GM12878 (cell line): Measurements from ENCODE around the gene KCNH6. TPM values are rescaled to one million over a fixed set of nuclear protein-coding genes. Genes with fewer than 3 reads are reported as not detected.

Experiments
- ATAC-seq: fragments of 200-7000 bp; cut with Tn5 transposase; 3 replicates; pipeline ENCODE4 v1.9.1; 2020; ENCODE audit warnings: mild to moderate bottlenecking, moderate library complexity
- BruUV-seq: library from RNA; stranded (reverse); fragments of 400-500 nt; replicated peaks from 2 replicates; lab custom pipeline; 2021; lab: Mats Ljungman, UMichigan
- CTCF ChIA-PET: fragments of 300-600 bp; sonication (Branson Sonifier 250); formaldehyde crosslinking; extraction: SDS; loops from one replicate; lab custom pipeline; 2021; ENCODE audit warnings: inconsistent platforms; lab: Yijun Ruan, JAX
- POLR2A ChIA-PET: fragments of 350-600 bp; formaldehyde crosslinking; extraction: SDS; loops from one replicate; lab custom pipeline; 2021; ENCODE audit warnings: inconsistent platforms; lab: Charles Lee
- RAD21 ChIA-PET: fragments of 300-600 bp; sonication (Branson Sonifier 250); formaldehyde crosslinking; loops from one replicate; lab custom pipeline; 2023; ENCODE audit warnings: antibody characterized with exemption; ENCODE audit not compliant: unreplicated experiment; lab: Charles Lee
- SMC1A ChIA-PET: fragments of 300-600 bp; sonication (Branson Sonifier 250); formaldehyde crosslinking; loops from one replicate; lab custom pipeline; 2023; ENCODE audit not compliant: unreplicated experiment, uncharacterized antibody; lab: Charles Lee
- DNase-seq: peaks from one replicate; pipeline ENCODE4 v3.0.0-alpha.2; 2011; ENCODE audit warnings: low read depth, low spot score
- FAIRE-seq: peaks from 3 replicates; lab custom pipeline; 2011; peaks lifted over from hg19 to GRCh38; lab: Jason Lieb, UNC
- H2AFZ ChIP-seq: 2 replicates; pipeline ENCODE4 v1.6.0; 2011; ENCODE audit warnings: low read depth, low read length, control low read depth; ENCODE audit not compliant: control insufficient read depth
- H3K27ac ChIP-seq: 2 replicates; pipeline ENCODE4 v1.5.1; 2011; ENCODE audit warnings: control low read depth; ENCODE audit not compliant: control insufficient read depth, insufficient read depth
- H3K27me3 ChIP-seq, 2 experiments: replicated peaks in 1 of 2; 2 replicates each; pipeline versions ENCODE4 v1.6.0 to v1.6.1; 2011; ENCODE audit warnings: low read length in 1 of 2; ENCODE audit not compliant: control insufficient read depth in 2 of 2, insufficient read depth in 2 of 2
- H3K36me3 ChIP-seq, 2 experiments: 2 replicates each; pipeline ENCODE4 v1.5.1; 2011; ENCODE audit warnings: low read length in 1 of 2; ENCODE audit not compliant: control insufficient read depth in 2 of 2, insufficient read depth in 2 of 2
- H3K4me1 ChIP-seq: 2 replicates; pipeline ENCODE4 v1.6.1; 2011; ENCODE audit warnings: mild to moderate bottlenecking, low read length, moderate library complexity, mixed read lengths; ENCODE audit not compliant: control insufficient read depth, insufficient read depth
- H3K4me2 ChIP-seq: 2 replicates; pipeline ENCODE4 v1.6.0; 2011; ENCODE audit warnings: control low read depth; ENCODE audit not compliant: control insufficient read depth, insufficient read depth
- H3K4me3 ChIP-seq: fragments of 200-600 bp; sonication (generic); 2 replicates; pipeline ENCODE4 v1.5.1; 2016
- H3K79me2 ChIP-seq: 2 replicates; pipeline ENCODE4 v1.6.0; 2011; ENCODE audit warnings: low read length; ENCODE audit not compliant: control insufficient read depth, insufficient read depth
- H3K9ac ChIP-seq: 2 replicates; pipeline ENCODE4 v1.8.0; 2011; ENCODE audit warnings: low read length, control low read depth, mixed read lengths; ENCODE audit not compliant: control insufficient read depth, insufficient read depth
- H3K9me3 ChIP-seq: replicated peaks from 3 replicates; pipeline ENCODE4 v1.5.1; 2011; ENCODE audit warnings: mild to moderate bottlenecking, low read length; ENCODE audit not compliant: control insufficient read depth, insufficient read depth
- H4K20me1 ChIP-seq: 2 replicates; pipeline ENCODE4 v1.6.0; 2011; ENCODE audit not compliant: control insufficient read depth, insufficient read depth
- BCL11A ChIP-seq: IDR thresholded peaks from 2 replicates; pipeline ENCODE4 v1.6.1; 2011; ENCODE audit warnings: low read depth, low read length
- BCL3 ChIP-seq: IDR thresholded peaks from 2 replicates; pipeline ENCODE4 v1.6.1; 2011; ENCODE audit warnings: borderline replicate concordance, low read depth, mild to moderate bottlenecking, moderate library complexity, low read length; ENCODE audit not compliant: insufficient read depth, poor library complexity, severe bottlenecking
- CEBPB ChIP-seq, 2 experiments: fragments of 150-350 bp in 1 of 2; IDR thresholded peaks; 2 replicates each; pipeline ENCODE4 v1.6.1; 2012 to 2014; ENCODE audit warnings: low read depth in 2 of 2, low read length in 2 of 2, borderline replicate concordance in 1 of 2, inconsistent platforms in 1 of 2
- IRF4 ChIP-seq: IDR thresholded peaks from 2 replicates; pipeline ENCODE4 v1.6.1; 2011; ENCODE audit warnings: low read depth, low read length
- NBN ChIP-seq: fragments of 450-650 bp; IDR thresholded peaks from 2 replicates; pipeline ENCODE4 v1.6.1; 2016
- NR2C2 ChIP-seq: IDR thresholded peaks from 2 replicates; pipeline ENCODE4 v1.6.1; 2011; ENCODE audit warnings: borderline replicate concordance, low read depth; ENCODE audit not compliant: control insufficient read depth, insufficient read length
- NRF1 ChIP-seq: conservative IDR thresholded peaks from 2 replicates; pipeline ENCODE4 v1.6.1; 2011; ENCODE audit warnings: mild to moderate bottlenecking, low read depth, low read length, improper control_type of control experiment
- SMARCA5 ChIP-seq: fragments of 450-650 bp; IDR thresholded peaks from 2 replicates; pipeline ENCODE4 v1.6.1; 2017; ENCODE audit warnings: mild to moderate bottlenecking
- SPI1 ChIP-seq: IDR thresholded peaks from 2 replicates; pipeline ENCODE4 v1.6.1; 2011; ENCODE audit warnings: low read depth, mild to moderate bottlenecking, low read length, moderate library complexity, borderline replicate concordance; ENCODE audit not compliant: insufficient read depth
- SUZ12 ChIP-seq: fragments of 200-600 bp; sonication (generic); IDR thresholded peaks from one replicate; pipeline ENCODE4 v1.6.1; 2018; ENCODE audit warnings: antibody characterized with exemption, mild to moderate bottlenecking; ENCODE audit not compliant: unreplicated experiment
- TARDBP ChIP-seq: IDR thresholded peaks from 2 replicates; pipeline ENCODE4 v1.6.1; 2016; ENCODE audit warnings: borderline replicate concordance
- WRNIP1 ChIP-seq: IDR thresholded peaks from 2 replicates; pipeline ENCODE4 v1.6.1; 2011; ENCODE audit warnings: low read depth, low read length, improper control_type of control experiment, borderline replicate concordance
- ZNF384 ChIP-seq: IDR thresholded peaks from 2 replicates; pipeline ENCODE4 v1.6.1; 2012; ENCODE audit warnings: low read depth, mild to moderate bottlenecking, low read length, improper control_type of control experiment, borderline replicate concordance
- WGBS: methylation state at CpG from one replicate; pipeline ENCODE4 v1.1.6; 2016; ENCODE audit warnings: low lambda C conversion rate; ENCODE audit not compliant: insufficient replicate concordance, insufficient coverage; ENCODE audit errors: missing lambda C conversion rate; 5-methylcytosine and 5-hydroxymethylcytosine counted together
- in situ Hi-C: fragments of 300-500 bp; cut with MboI; formaldehyde crosslinking; loops from 9 replicates; pipeline ENCODE4 v1.14.3; 2018; ENCODE audit warnings: mixed read lengths
- intact Hi-C: fragments of 100-400 bp; cut with micrococcal nuclease; formaldehyde crosslinking; loops from one replicate; pipeline ENCODE4 v1.14.2; 2022; ENCODE audit not compliant: unreplicated experiment
- polyA plus RNA-seq, 11 experiments: library from polyadenylated mRNA; depleted of rRNA in 4 of 11; unstranded in 6 of 11; stranded (reverse) in 5 of 11; fragments of >200 nt; fragmentation: Nextera tagmentation in 4 of 11; fragmentation: Illumina TruSeq in 1 of 11; extraction: Ambion mirVana in 4 of 11; extraction: Trizol in 1 of 11; gene quantifications; 1 replicate in 1 of 11; 2 replicates in 10 of 11; pipeline versions ENCODE4 v1.2.1 to v1.2.3, GENCODE V29; 2011 to 2016; ENCODE audit warnings: inconsistent platforms in 2 of 11, missing spikeins in 2 of 11, low read depth in 1 of 11
- total RNA-seq, 4 experiments: library from RNA; depleted of rRNA in 3 of 4; stranded (reverse); fragments of >200 nt in 3 of 4; fragmentation: Illumina TruSeq in 1 of 4; extraction: Trizol in 1 of 4; gene quantifications; 2 replicates each; pipeline versions ENCODE4 v1.2.1 to v1.2.3, GENCODE V29; 2013 to 2021
- TF ChIP-seq, protein P1 (sequence below): fragments of 450-650 bp; formaldehyde crosslinking; IDR thresholded peaks from 2 replicates; pipeline ENCODE4 v1.4.0; 2022; ENCODE audit warnings: mild to moderate bottlenecking, moderate library complexity

KCNH6 gene
- total and polyA plus RNA-seq, 10 of the 15 experiments (the other 5 are each of a cell fraction or from before 2014, with no cell fraction given), result not detected

- no peak for TF ChIP-seq ZNF384
- TF ChIP-seq WRNIP1, result no peak
- no peak for TF ChIP-seq TARDBP
- TF ChIP-seq SPI1, result no peak
- TF ChIP-seq NBN, result no peak
- TF ChIP-seq, protein P1, sequence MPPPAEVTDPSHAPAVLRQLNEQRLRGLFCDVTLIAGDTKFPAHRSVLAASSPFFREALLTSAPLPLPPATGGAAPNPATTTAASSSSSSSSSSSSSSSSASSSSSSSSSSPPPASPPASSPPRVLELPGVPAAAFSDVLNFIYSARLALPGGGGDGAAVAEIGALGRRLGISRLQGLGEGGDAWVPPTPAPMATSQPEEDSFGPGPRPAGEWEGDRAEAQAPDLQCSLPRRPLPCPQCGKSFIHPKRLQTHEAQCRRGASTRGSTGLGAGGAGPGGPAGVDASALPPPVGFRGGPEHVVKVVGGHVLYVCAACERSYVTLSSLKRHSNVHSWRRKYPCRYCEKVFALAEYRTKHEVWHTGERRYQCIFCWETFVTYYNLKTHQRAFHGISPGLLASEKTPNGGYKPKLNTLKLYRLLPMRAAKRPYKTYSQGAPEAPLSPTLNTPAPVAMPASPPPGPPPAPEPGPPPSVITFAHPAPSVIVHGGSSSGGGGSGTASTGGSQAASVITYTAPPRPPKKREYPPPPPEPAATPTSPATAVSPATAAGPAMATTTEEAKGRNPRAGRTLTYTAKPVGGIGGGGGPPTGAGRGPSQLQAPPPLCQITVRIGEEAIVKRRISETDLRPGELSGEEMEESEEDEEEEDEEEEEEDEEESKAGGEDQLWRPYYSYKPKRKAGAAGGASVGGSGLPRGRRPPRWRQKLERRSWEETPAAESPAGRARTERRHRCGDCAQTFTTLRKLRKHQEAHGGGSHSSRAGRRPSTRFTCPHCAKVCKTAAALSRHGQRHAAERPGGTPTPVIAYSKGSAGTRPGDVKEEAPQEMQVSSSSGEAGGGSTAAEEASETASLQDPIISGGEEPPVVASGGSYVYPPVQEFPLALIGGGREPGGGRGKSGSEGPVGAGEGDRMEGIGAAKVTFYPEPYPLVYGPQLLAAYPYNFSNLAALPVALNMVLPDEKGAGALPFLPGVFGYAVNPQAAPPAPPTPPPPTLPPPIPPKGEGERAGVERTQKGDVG (CRISPR knock-in tag), result no peak
Measured at GRCh38 chr17:63511331-63511730, 11.8 kb upstream of the KCNH6 start (continued).

- no peaks in the 10 kb centered on the region for H3K36me3 ChIP-seq
- POLR2A ChIA-PET, result no interaction called here
- H3K27me3 ChIP-seq, result no peaks in the 10 kb centered on the region; a peak in 1 of 4 replicates
- no peak for ATAC-seq
- SMC1A ChIA-PET, result no interaction called here
- H3K4me2 ChIP-seq, result no peak overlapping the region
- H2AFZ ChIP-seq, result no peak overlapping the region
- intact Hi-C loops, result no loop called here
- no peaks in the 10 kb centered on the region for H3K79me2 ChIP-seq
- H3K9ac ChIP-seq, result no peak overlapping the region
- in situ Hi-C loops, result no loop called here
- H4K20me1 ChIP-seq, result no peaks in the 10 kb centered on the region
- WGBS, result 47% methylated on average over 3 of the region's 3 CpGs
- no TSS peak for BruUV-seq
- CTCF ChIA-PET, result no interaction called here
- no peak for FAIRE-seq
- H3K4me1 ChIP-seq, result peaks cover 9% of the 10 kb centered on the region
- no peak overlapping the region for H3K27ac ChIP-seq
- RAD21 ChIA-PET, result no interaction called here
- H3K9me3 ChIP-seq, result no peaks in the 10 kb centered on the region
- H3K4me3 ChIP-seq, result no peak overlapping the region
- DNase-seq, result no peak
- TF ChIP-seq NBN (no peak), IRF4 (no peak), NR2C2 (no peak), BCL3 (no peak), SMARCA5 (no peak), BCL11A (no peak), SUZ12 (no peak), CEBPB (IDR thresholded peaks at IDR 0.05; ENCODE audit: borderline replicate concordance in 1 of 2, low read depth in 2 of 2, low read length in 2 of 2) (no peak), NRF1 (no peak)
Measured at GRCh38 chr17:63512388-63512787, 10.8 kb upstream of the KCNH6 start.
